WTC11 (cell line): ENCODE results near the gene KRT80. TPM values are rescaled to one million over a fixed set of nuclear protein-coding genes. Genes with fewer than 3 reads are reported as not detected.

ENCODE experiments used
- ATAC-seq: fragments of 200-7000 bp; cut with Tn5 transposase; 2 replicates; pipeline ENCODE4 v1.10.0; 2021; ENCODE audit warnings: mild to moderate bottlenecking, moderate library complexity
- CTCF ChIA-PET: fragments of 300-600 bp; sonication (Branson Sonifier 250); formaldehyde crosslinking; loops from one replicate; lab custom pipeline; 2021; ENCODE audit warnings: antibody characterized with exemption; lab: Charles Lee
- POLR2A ChIA-PET: fragments of 350-600 bp; sonication (Branson Sonifier 250); formaldehyde crosslinking; loops from one replicate; lab custom pipeline; 2021; ENCODE audit warnings: antibody characterized with exemption; lab: Charles Lee
- DNase-seq: peaks from one replicate; pipeline ENCODE4 v3.0.0; 2021; ENCODE audit warnings: low spot score
- H3K27ac Mint-ChIP-seq: 2 replicates; pipeline ENCODE4 v1.8.0; 2021; ENCODE audit warnings: mixed read lengths
- H3K27me3 Mint-ChIP-seq: 2 replicates; pipeline ENCODE4 v1.8.0; 2021; ENCODE audit warnings: low read depth, mild to moderate bottlenecking, moderate library complexity, mixed read lengths
- H3K36me3 Mint-ChIP-seq: 2 replicates; pipeline ENCODE4 v1.8.0; 2021; ENCODE audit warnings: mixed read lengths
- H3K4me1 Mint-ChIP-seq: 2 replicates; pipeline ENCODE4 v1.8.0; 2022; ENCODE audit warnings: mixed read lengths
- H3K4me3 Mint-ChIP-seq: 2 replicates; pipeline ENCODE4 v1.8.0; 2021; ENCODE audit warnings: mild to moderate bottlenecking, moderate library complexity, mixed read lengths
- H3K9me3 Mint-ChIP-seq: 2 replicates; pipeline ENCODE4 v1.8.0; 2021; ENCODE audit warnings: mixed read lengths
- CBFB ChIP-seq: sonication (generic); formaldehyde crosslinking; IDR thresholded peaks from 2 replicates; pipeline ENCODE4 v1.8.1; 2022; ENCODE audit warnings: mild to moderate bottlenecking, low read depth, missing genetic modification reagents
- CREB1 ChIP-seq: sonication (generic); formaldehyde crosslinking; IDR thresholded peaks from 2 replicates; pipeline ENCODE4 v1.8.0; 2023; ENCODE audit warnings: mild to moderate bottlenecking, missing genetic modification reagents
- EMX1 ChIP-seq: fragments of 250-450 bp; sonication (Bioruptor Pico); IDR thresholded peaks from 2 replicates; pipeline ENCODE4 v1.8.0; 2021; ENCODE audit warnings: mild to moderate bottlenecking
- ESRRA ChIP-seq: sonication (generic); formaldehyde crosslinking; IDR thresholded peaks from 2 replicates; pipeline ENCODE4 v1.8.1; 2022; ENCODE audit warnings: mild to moderate bottlenecking, missing genetic modification reagents, borderline replicate concordance
- FOXJ3 ChIP-seq: sonication (generic); formaldehyde crosslinking; IDR thresholded peaks from 2 replicates; pipeline ENCODE4 v1.9.0; 2021; ENCODE audit warnings: missing genetic modification reagents, mild to moderate bottlenecking, borderline replicate concordance
- GTF2I ChIP-seq: fragments of 250-450 bp; sonication (Bioruptor Pico); conservative IDR thresholded peaks from 2 replicates; pipeline ENCODE4 v1.4.0; 2021; ENCODE audit warnings: mild to moderate bottlenecking
- HMGA2 ChIP-seq: fragments of 250-450 bp; sonication (Bioruptor Pico); IDR thresholded peaks from 2 replicates; pipeline ENCODE4 v1.4.0; 2021; ENCODE audit warnings: mild to moderate bottlenecking, moderate library complexity
- MYBL2 ChIP-seq: sonication (generic); formaldehyde crosslinking; IDR thresholded peaks from 2 replicates; pipeline ENCODE4 v1.8.1; 2023; ENCODE audit warnings: mild to moderate bottlenecking, moderate library complexity, missing genetic modification reagents
- NFATC4 ChIP-seq: fragments of 250-450 bp; sonication (Bioruptor Pico); IDR thresholded peaks from 2 replicates; pipeline ENCODE4 v1.9.0; 2021; ENCODE audit warnings: mild to moderate bottlenecking
- NFE2L1 ChIP-seq: sonication (generic); formaldehyde crosslinking; IDR thresholded peaks from 2 replicates; pipeline ENCODE4 v1.8.1; 2023; ENCODE audit warnings: missing genetic modification reagents
- NR1H2 ChIP-seq: sonication (generic); formaldehyde crosslinking; IDR thresholded peaks from 2 replicates; pipeline ENCODE4 v1.9.0; 2021; ENCODE audit warnings: mild to moderate bottlenecking, moderate library complexity, missing genetic modification reagents
- NR2C2 ChIP-seq: sonication (generic); formaldehyde crosslinking; IDR thresholded peaks from 2 replicates; pipeline ENCODE4 v1.8.0; 2022; ENCODE audit warnings: mild to moderate bottlenecking, missing genetic modification reagents
- SMAD4 ChIP-seq: sonication (generic); formaldehyde crosslinking; IDR thresholded peaks from 2 replicates; pipeline ENCODE4 v1.8.0; 2022; ENCODE audit warnings: mild to moderate bottlenecking, missing genetic modification reagents
- SP1 ChIP-seq: sonication (generic); formaldehyde crosslinking; conservative IDR thresholded peaks from 2 replicates; pipeline ENCODE4 v1.8.1; 2022; ENCODE audit warnings: missing genetic modification reagents
- TEAD4 ChIP-seq: sonication (generic); formaldehyde crosslinking; IDR thresholded peaks from 2 replicates; pipeline ENCODE4 v1.8.0; 2022; ENCODE audit warnings: mild to moderate bottlenecking, missing genetic modification reagents
- ZNF121 ChIP-seq: sonication (generic); formaldehyde crosslinking; IDR thresholded peaks from 2 replicates; pipeline ENCODE4 v1.8.0; 2023; ENCODE audit warnings: missing genetic modification reagents
- ZNF317 ChIP-seq: sonication (generic); formaldehyde crosslinking; IDR thresholded peaks from 2 replicates; pipeline ENCODE4 v1.8.1; 2023; ENCODE audit warnings: low read depth, mild to moderate bottlenecking, moderate library complexity, missing genetic modification reagents, borderline replicate concordance
- ZNF423 ChIP-seq: fragments of 250-450 bp; sonication (Bioruptor Pico); IDR thresholded peaks from 2 replicates; pipeline ENCODE4 v2.1.2; 2022; ENCODE audit warnings: mild to moderate bottlenecking, moderate library complexity
- total RNA-seq: library from RNA; stranded (reverse); gene quantifications from 3 replicates; pipeline ENCODE4 v1.2.3, GENCODE V29; 2021
- TF ChIP-seq, protein P1 (sequence below): sonication (generic); formaldehyde crosslinking; IDR thresholded peaks from 2 replicates; pipeline ENCODE4 v1.8.1; 2023; ENCODE audit warnings: mild to moderate bottlenecking, missing genetic modification reagents, moderate library complexity
- TF ChIP-seq, protein P2 (sequence below): fragments of 250-450 bp; sonication (Bioruptor Pico); IDR thresholded peaks from 2 replicates; pipeline ENCODE4 v2.1.2; 2022; ENCODE audit warnings: mild to moderate bottlenecking, moderate library complexity
- TF ChIP-seq, protein P3 (sequence below): sonication (generic); formaldehyde crosslinking; conservative IDR thresholded peaks from 2 replicates; pipeline ENCODE4 v1.8.1; 2022; ENCODE audit warnings: mild to moderate bottlenecking, missing genetic modification reagents
- TF ChIP-seq, protein P4 (sequence below): fragments of 250-450 bp; sonication (Bioruptor Pico); IDR thresholded peaks from 2 replicates; pipeline ENCODE4 v1.9.0; 2021; ENCODE audit warnings: mild to moderate bottlenecking, borderline replicate concordance

Gene KRT80
- total RNA-seq, 1 experiment from 2014 or later: 0.11 TPM

DNA sequence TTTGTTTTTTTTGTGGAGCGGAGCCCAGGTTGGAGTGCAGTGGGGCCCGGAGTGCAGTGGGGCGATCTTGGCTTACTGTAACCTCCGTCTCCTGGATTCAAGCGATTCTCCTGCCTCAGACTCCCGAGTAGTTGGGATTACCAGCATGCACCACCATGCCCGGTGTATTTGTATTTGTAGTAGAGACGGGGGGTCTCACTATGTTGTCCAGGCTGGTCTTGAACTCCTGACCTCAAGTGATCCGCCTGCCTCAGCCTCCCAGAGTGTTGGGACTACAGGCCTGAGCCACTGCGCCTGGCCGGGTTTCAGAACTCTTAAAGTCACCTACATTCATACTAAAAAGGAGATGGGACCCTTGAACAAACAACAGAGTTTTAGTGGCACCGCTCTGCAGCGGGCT, 52.7 kb downstream of the KRT80 start:
- no peak overlapping the region for H3K4me3 Mint-ChIP-seq
- POLR2A ChIA-PET: interaction anchor here (0.6 kb wide), 1 partner anchor 218 kb away, joined by 3 read pairs; no protein-coding TSS in a partner anchor
- no peak for ATAC-seq

DNA sequence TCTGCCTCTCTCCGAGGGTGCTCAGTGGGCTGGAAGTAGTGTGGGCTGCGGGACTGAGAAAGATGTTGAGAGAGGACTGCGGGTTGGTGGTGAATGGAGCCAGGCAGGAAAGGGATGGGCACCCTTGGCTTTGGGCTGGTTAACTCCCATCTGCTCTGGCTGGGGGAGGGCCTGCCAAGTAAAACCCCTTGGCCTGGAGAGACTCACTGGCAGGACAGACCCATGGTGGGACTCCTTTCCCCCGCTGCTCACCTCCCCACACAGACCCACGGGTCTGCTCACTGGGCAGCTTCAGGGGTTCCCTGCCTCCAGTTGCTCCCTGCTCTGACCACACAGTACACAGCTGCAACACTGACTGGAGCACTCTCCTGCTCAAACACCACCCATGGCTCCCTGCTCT, 54.1 kb downstream of the KRT80 start:
- DNase-seq (no peak), ATAC-seq (no peak)
- no peak for TF ChIP-seq NR1H2 (CRISPR knock-in tag)
- no peak for TF ChIP-seq CREB1 (CRISPR knock-in tag)
- TF ChIP-seq CBFB (CRISPR knock-in tag): no peak
- TF ChIP-seq, protein P1, sequence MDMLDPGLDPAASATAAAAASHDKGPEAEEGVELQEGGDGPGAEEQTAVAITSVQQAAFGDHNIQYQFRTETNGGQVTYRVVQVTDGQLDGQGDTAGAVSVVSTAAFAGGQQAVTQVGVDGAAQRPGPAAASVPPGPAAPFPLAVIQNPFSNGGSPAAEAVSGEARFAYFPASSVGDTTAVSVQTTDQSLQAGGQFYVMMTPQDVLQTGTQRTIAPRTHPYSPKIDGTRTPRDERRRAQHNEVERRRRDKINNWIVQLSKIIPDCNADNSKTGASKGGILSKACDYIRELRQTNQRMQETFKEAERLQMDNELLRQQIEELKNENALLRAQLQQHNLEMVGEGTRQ (CRISPR knock-in tag): no peak
- TF ChIP-seq NFE2L1 (CRISPR knock-in tag): no peak
- no peak for TF ChIP-seq HMGA2 (CRISPR knock-in tag)
- no peak for TF ChIP-seq GTF2I (CRISPR knock-in tag)
- TF ChIP-seq TEAD4 (CRISPR knock-in tag): no peak
- Mint-ChIP-seq H3K36me3 (no peaks in the 10 kb centered on the region), H3K9me3 (no peaks in the 10 kb centered on the region), H3K27ac (no peak overlapping the region), H3K27me3 (no peaks in the 10 kb centered on the region; the same call in none of the 2 replicates), H3K4me3 (no peak overlapping the region), H3K4me1 (peaks cover 20% of the 10 kb centered on the region)
- POLR2A ChIA-PET: no interaction called here
- CTCF ChIA-PET: interaction anchor here (1.0 to 5.0 kb wide), 4 partner anchors 13 to 112 kb away, joined by 4 to 23 read pairs (median 14); no protein-coding TSS in a partner anchor

More for the DNA sequence above, 52.7 kb downstream of the KRT80 start:
- Mint-ChIP-seq H3K27me3 (no peaks in the 10 kb centered on the region; the same call in none of the 2 replicates), H3K27ac (no peak overlapping the region), H3K9me3 (no peaks in the 10 kb centered on the region), H3K4me1 (peaks cover 30% of the 10 kb centered on the region), H3K36me3 (no peaks in the 10 kb centered on the region)
- CTCF ChIA-PET: interaction anchor here (3.3 to 5.0 kb wide), 2 partner anchors 15 to 19 kb away, joined by 22 to 23 read pairs; no protein-coding TSS in a partner anchor
- DNase-seq: no peak
- no peak for TF ChIP-seq FOXJ3 (CRISPR knock-in tag)
- no peak for TF ChIP-seq ZNF317 (CRISPR knock-in tag)

DNA sequence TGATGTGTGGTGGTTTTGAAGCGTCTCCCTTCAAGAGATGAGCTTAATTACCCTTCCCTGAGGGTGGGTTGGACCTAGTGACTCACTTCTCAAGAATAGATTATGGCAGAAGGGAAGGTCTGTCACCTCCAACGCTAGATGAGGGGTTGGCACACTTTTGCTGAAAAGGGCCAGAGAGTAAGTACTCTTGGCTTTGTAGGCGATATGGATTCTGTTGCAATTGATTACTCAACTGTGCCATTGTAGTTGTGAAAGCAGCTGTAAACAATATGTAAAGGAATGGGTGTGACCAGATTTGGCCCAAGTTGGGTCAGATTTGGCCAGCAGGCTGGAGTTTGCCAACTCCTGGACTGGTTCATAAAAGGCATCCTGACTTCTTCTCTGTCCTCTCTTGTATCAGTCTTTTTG, 59.1 kb downstream of the KRT80 start:
- no peak overlapping the region for H3K27ac Mint-ChIP-seq
- POLR2A ChIA-PET: no interaction called here
- no peaks in the 10 kb centered on the region; the same call in none of the 2 replicates for H3K27me3 Mint-ChIP-seq
- no peak for DNase-seq
- peaks cover 20% of the 10 kb centered on the region for H3K4me1 Mint-ChIP-seq
- TF ChIP-seq SMAD4 (CRISPR knock-in tag) (no peak), NFATC4 (CRISPR knock-in tag) (no peak), ESRRA (no peak), EMX1 (CRISPR knock-in tag) (no peak)
- TF ChIP-seq, all 79 proteins: peak for 0
- Mint-ChIP-seq H3K9me3 (no peaks in the 10 kb centered on the region), H3K36me3 (no peaks in the 10 kb centered on the region), H3K4me3 (no peak overlapping the region)
- ATAC-seq: no peak
- CTCF ChIA-PET: interaction anchor here (1.4 to 1.8 kb wide), 2 partner anchors 11 to 13 kb away, joined by 5 to 6 read pairs; no protein-coding TSS in a partner anchor

DNA sequence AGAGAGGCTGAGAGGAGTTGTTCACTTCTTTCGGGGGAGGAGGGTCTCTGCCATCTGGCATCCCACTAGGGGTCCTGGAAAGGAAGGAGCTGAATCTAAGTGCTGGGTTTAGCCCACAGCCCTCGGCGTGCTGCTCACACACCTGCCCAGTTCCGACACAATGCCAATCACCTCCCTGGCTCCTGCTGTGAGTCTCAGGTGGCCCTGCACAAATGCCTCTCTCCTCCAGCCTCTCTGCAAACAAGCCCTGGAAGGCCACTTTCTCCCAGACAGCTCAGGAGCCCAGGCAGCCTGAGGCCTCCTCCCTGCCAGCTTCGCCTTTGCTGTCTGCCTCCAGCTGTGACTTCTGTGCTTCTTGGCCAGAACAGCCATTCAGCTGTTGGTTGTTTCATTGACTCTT, 61.1 kb downstream of the KRT80 start:
- POLR2A ChIA-PET: no interaction called here
- ATAC-seq: peak; percentile 50
- TF ChIP-seq, protein P2, sequence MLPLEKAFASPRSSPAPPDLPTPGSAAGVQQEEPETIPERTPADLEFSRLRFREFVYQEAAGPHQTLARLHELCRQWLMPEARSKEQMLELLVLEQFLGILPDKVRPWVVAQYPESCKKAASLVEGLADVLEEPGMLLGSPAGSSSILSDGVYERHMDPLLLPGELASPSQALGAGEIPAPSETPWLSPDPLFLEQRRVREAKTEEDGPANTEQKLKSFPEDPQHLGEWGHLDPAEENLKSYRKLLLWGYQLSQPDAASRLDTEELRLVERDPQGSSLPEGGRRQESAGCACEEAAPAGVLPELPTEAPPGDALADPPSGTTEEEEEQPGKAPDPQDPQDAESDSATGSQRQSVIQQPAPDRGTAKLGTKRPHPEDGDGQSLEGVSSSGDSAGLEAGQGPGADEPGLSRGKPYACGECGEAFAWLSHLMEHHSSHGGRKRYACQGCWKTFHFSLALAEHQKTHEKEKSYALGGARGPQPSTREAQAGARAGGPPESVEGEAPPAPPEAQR (CRISPR knock-in tag): no peak
- peak; percentile 84 for TF ChIP-seq ZNF423 (CRISPR knock-in tag)
- TF ChIP-seq NFE2L1 (CRISPR knock-in tag): no peak
- TF ChIP-seq GTF2I (CRISPR knock-in tag): no peak
- TF ChIP-seq SP1: no peak
- TF ChIP-seq, protein P1 (CRISPR knock-in tag): no peak
- TF ChIP-seq, protein P3, sequence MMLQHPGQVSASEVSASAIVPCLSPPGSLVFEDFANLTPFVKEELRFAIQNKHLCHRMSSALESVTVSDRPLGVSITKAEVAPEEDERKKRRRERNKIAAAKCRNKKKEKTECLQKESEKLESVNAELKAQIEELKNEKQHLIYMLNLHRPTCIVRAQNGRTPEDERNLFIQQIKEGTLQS (CRISPR knock-in tag): no peak
- TF ChIP-seq NR2C2 (CRISPR knock-in tag): no peak
- TF ChIP-seq, protein P4, sequence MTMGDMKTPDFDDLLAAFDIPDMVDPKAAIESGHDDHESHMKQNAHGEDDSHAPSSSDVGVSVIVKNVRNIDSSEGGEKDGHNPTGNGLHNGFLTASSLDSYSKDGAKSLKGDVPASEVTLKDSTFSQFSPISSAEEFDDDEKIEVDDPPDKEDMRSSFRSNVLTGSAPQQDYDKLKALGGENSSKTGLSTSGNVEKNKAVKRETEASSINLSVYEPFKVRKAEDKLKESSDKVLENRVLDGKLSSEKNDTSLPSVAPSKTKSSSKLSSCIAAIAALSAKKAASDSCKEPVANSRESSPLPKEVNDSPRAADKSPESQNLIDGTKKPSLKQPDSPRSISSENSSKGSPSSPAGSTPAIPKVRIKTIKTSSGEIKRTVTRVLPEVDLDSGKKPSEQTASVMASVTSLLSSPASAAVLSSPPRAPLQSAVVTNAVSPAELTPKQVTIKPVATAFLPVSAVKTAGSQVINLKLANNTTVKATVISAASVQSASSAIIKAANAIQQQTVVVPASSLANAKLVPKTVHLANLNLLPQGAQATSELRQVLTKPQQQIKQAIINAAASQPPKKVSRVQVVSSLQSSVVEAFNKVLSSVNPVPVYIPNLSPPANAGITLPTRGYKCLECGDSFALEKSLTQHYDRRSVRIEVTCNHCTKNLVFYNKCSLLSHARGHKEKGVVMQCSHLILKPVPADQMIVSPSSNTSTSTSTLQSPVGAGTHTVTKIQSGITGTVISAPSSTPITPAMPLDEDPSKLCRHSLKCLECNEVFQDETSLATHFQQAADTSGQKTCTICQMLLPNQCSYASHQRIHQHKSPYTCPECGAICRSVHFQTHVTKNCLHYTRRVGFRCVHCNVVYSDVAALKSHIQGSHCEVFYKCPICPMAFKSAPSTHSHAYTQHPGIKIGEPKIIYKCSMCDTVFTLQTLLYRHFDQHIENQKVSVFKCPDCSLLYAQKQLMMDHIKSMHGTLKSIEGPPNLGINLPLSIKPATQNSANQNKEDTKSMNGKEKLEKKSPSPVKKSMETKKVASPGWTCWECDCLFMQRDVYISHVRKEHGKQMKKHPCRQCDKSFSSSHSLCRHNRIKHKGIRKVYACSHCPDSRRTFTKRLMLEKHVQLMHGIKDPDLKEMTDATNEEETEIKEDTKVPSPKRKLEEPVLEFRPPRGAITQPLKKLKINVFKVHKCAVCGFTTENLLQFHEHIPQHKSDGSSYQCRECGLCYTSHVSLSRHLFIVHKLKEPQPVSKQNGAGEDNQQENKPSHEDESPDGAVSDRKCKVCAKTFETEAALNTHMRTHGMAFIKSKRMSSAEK (CRISPR knock-in tag): no peak
- 0 out of 2 replicates have a peak, but pooled peaks have one; percentile 28 for TF ChIP-seq ZNF121 (CRISPR knock-in tag)
- TF ChIP-seq CREB1 (CRISPR knock-in tag): no peak
- no peak for TF ChIP-seq MYBL2 (CRISPR knock-in tag)
- TF ChIP-seq NFATC4 (CRISPR knock-in tag): no peak
- TF ChIP-seq CBFB (CRISPR knock-in tag): no peak

More for the DNA sequence above, 61.1 kb downstream of the KRT80 start:
- CTCF ChIA-PET: interaction anchor here (0.7 to 3.4 kb wide), 13 partner anchors 9 to 740 kb away, joined by 3 to 35 read pairs (median 4); no protein-coding TSS in a partner anchor
- Mint-ChIP-seq H3K27me3 (no peaks in the 10 kb centered on the region), H3K4me1 (peaks cover 41% of the 10 kb centered on the region), H3K4me3 (no peak overlapping the region), H3K9me3 (no peaks in the 10 kb centered on the region), H3K27ac (no peak overlapping the region), H3K36me3 (no peaks in the 10 kb centered on the region)
- DNase-seq: no peak
